ENCODE data around the gene PRSS33. TPM values are rescaled to one million over a fixed set of nuclear protein-coding genes. Genes with fewer than 3 reads are reported as not detected.

PRSS33 gene
- total RNA-seq (0.05 TPM), polyA plus RNA-seq (0.37 TPM)
- long read RNA-seq, donor 1 = 0 reads
- long read RNA-seq, donor 2 = 0 reads
- long read RNA-seq, donor 3 = 0 reads
- long read RNA-seq, donor 4 = 0 reads
- long read RNA-seq, donor 5 = 0 reads
- long read RNA-seq, donor 6 = 0 reads
- long read RNA-seq, donor 7 = 0 reads
- long read RNA-seq, donor 8 = 0 reads
- long read RNA-seq, donor 9 = 0 reads
- long read RNA-seq, donor 10 = 0 reads

GRCh38 chr16:2787406-2787805, at the start of gene PRSS33:
Gene PRSS33 (minus strand): TSS chr16:2787560. CDS start chr16:2786547, 1,013 bp downstream.
- H3K27ac ChIP-seq (ENCODE audit: low read depth in 1 of 2, low read length in 1 of 2) = no peak within 1 kb of the TSS
- H3K9me3 ChIP-seq (ENCODE audit: control insufficient read depth in 2 of 2, insufficient read depth in 1 of 2, low read length in 1 of 2) = peaks cover 0 to 5% of the 10 kb centered on the region in 2 donors
- peaks cover 28 to 76% of the 10 kb centered on the region in 2 donors for H3K27me3 ChIP-seq (ENCODE audit: control insufficient read depth in 2 of 2, insufficient read depth in 1 of 2, low read length in 1 of 2)
- H3K4me3 ChIP-seq (ENCODE audit: low read length in 2 of 2) = no peak within 1 kb of the TSS
- WGBS = 30% methylated on average over 10 of the region's 10 CpGs
- H3K4me1 ChIP-seq (ENCODE audit: control insufficient read depth in 2 of 2, insufficient read depth in 2 of 2, low read length in 2 of 2) = peaks cover 9 to 10% of the 10 kb centered on the region in 2 donors
- no peaks in the 10 kb centered on the region for H3K36me3 ChIP-seq (ENCODE audit: control insufficient read depth in 2 of 2, insufficient read depth in 2 of 2, low read length in 1 of 2)
- DNase-seq (ENCODE audit: low read depth in 6 of 9, low spot score in 9 of 9) = no peak

GRCh38 chr16:2836646-2837508, 49.5 kb upstream of the PRSS33 start:
- WGBS = 92% methylated on average over 13 of the region's 13 CpGs
- peaks cover 0 to 6% of the 10 kb centered on the region in 2 donors for H3K9me3 ChIP-seq (ENCODE audit: control insufficient read depth in 2 of 2, insufficient read depth in 1 of 2, low read length in 1 of 2)
- no peak for DNase-seq (ENCODE audit: low read depth in 6 of 9, low spot score in 9 of 9)
- no peak overlapping the region for H3K27ac ChIP-seq (ENCODE audit: low read depth in 1 of 2, low read length in 1 of 2)
- H3K4me3 ChIP-seq (ENCODE audit: low read length in 2 of 2) = no peak overlapping the region
- peaks cover 0 to 24% of the 10 kb centered on the region in 2 donors for H3K27me3 ChIP-seq (ENCODE audit: control insufficient read depth in 2 of 2, insufficient read depth in 1 of 2, low read length in 1 of 2)
- H3K4me1 ChIP-seq (ENCODE audit: control insufficient read depth in 2 of 2, insufficient read depth in 2 of 2, low read length in 2 of 2) = peaks cover under 1 to 4% of the 10 kb centered on the region in 2 donors
- H3K36me3 ChIP-seq (ENCODE audit: control insufficient read depth in 2 of 2, insufficient read depth in 2 of 2, low read length in 1 of 2) = no peaks in the 10 kb centered on the region

- peaks cover 0 to 24% of the 10 kb centered on the region in 2 donors for H3K27me3 ChIP-seq (ENCODE audit: control insufficient read depth in 2 of 2, insufficient read depth in 1 of 2, low read length in 1 of 2)
These were observed 48.5 kb upstream of the PRSS33 start for GRCh38 chr16:2835638-2836493.

GRCh38 chr16:2834968-2835367, 47.6 kb upstream of the PRSS33 start:
- WGBS = 97% methylated on average over 3 of the region's 3 CpGs
- no peak for DNase-seq (ENCODE audit: low read depth in 6 of 9, low spot score in 9 of 9)
- Histone ChIP-seq H3K4me1 (ENCODE audit: control insufficient read depth in 2 of 2, insufficient read depth in 2 of 2, low read length in 2 of 2) (peaks cover 0 to 3% of the 10 kb centered on the region in 2 donors), H3K27ac (ENCODE audit: low read depth in 1 of 2, low read length in 1 of 2) (no peak overlapping the region), H3K4me3 (ENCODE audit: low read length in 2 of 2) (no peak overlapping the region), H3K27me3 (ENCODE audit: control insufficient read depth in 2 of 2, insufficient read depth in 1 of 2, low read length in 1 of 2) (peaks cover 0 to 24% of the 10 kb centered on the region in 2 donors), H3K36me3 (ENCODE audit: control insufficient read depth in 2 of 2, insufficient read depth in 2 of 2, low read length in 1 of 2) (no peaks in the 10 kb centered on the region), H3K9me3 (ENCODE audit: control insufficient read depth in 2 of 2, insufficient read depth in 1 of 2, low read length in 1 of 2) (peaks cover 0 to 6% of the 10 kb centered on the region in 2 donors)

More at GRCh38 chr16:2835638-2836493, 48.5 kb upstream of the PRSS33 start:
- DNase-seq (ENCODE audit: low read depth in 6 of 9, low spot score in 9 of 9) = no peak
- Histone ChIP-seq H3K36me3 (ENCODE audit: control insufficient read depth in 2 of 2, insufficient read depth in 2 of 2, low read length in 1 of 2) (no peaks in the 10 kb centered on the region), H3K4me1 (ENCODE audit: control insufficient read depth in 2 of 2, insufficient read depth in 2 of 2, low read length in 2 of 2) (no peaks in the 10 kb centered on the region), H3K27ac (ENCODE audit: low read depth in 1 of 2, low read length in 1 of 2) (no peak overlapping the region), H3K4me3 (ENCODE audit: low read length in 2 of 2) (no peak overlapping the region), H3K9me3 (ENCODE audit: control insufficient read depth in 2 of 2, insufficient read depth in 1 of 2, low read length in 1 of 2) (peaks cover 0 to 6% of the 10 kb centered on the region in 2 donors)
- whole genome bisulfite sequencing = 60% methylated on average over 22 of the region's 22 CpGs

- Histone ChIP-seq H3K4me3 (ENCODE audit: low read length in 2 of 2) (no peak overlapping the region), H3K4me1 (ENCODE audit: control insufficient read depth in 2 of 2, insufficient read depth in 2 of 2, low read length in 2 of 2) (peaks cover 0 to 5% of the 10 kb centered on the region in 2 donors), H3K36me3 (ENCODE audit: control insufficient read depth in 2 of 2, insufficient read depth in 2 of 2, low read length in 1 of 2) (no peaks in the 10 kb centered on the region), H3K27me3 (ENCODE audit: control insufficient read depth in 2 of 2, insufficient read depth in 1 of 2, low read length in 1 of 2) (peaks cover 0 to 23% of the 10 kb centered on the region in 2 donors), H3K27ac (ENCODE audit: low read depth in 1 of 2, low read length in 1 of 2) (no peak overlapping the region), H3K9me3 (ENCODE audit: control insufficient read depth in 2 of 2, insufficient read depth in 1 of 2, low read length in 1 of 2) (peaks cover 0 to 1% of the 10 kb centered on the region in 2 donors)
- no peak for DNase-seq (ENCODE audit: low read depth in 6 of 9, low spot score in 9 of 9)
- WGBS = 83% methylated on average over 7 of the region's 7 CpGs
These were observed 46.4 kb upstream of the PRSS33 start for GRCh38 chr16:2833776-2834175.

GRCh38 chr16:2831203-2831602, 43.8 kb upstream of the PRSS33 start:
- H3K36me3 ChIP-seq (ENCODE audit: control insufficient read depth in 2 of 2, insufficient read depth in 2 of 2, low read length in 1 of 2) = no peaks in the 10 kb centered on the region
- DNase-seq (ENCODE audit: low read depth in 6 of 9, low spot score in 9 of 9) = no peak
- H3K4me3 ChIP-seq (ENCODE audit: low read length in 2 of 2) = no peak overlapping the region
- H3K4me1 ChIP-seq (ENCODE audit: control insufficient read depth in 2 of 2, insufficient read depth in 2 of 2, low read length in 2 of 2) = peaks cover 0 to 5% of the 10 kb centered on the region in 2 donors
- 95% methylated on average over 15 of the region's 15 CpGs for WGBS
- no peaks in the 10 kb centered on the region for H3K9me3 ChIP-seq (ENCODE audit: control insufficient read depth in 2 of 2, insufficient read depth in 1 of 2, low read length in 1 of 2)
- H3K27me3 ChIP-seq (ENCODE audit: control insufficient read depth in 2 of 2, insufficient read depth in 1 of 2, low read length in 1 of 2) = peaks cover 0 to 9% of the 10 kb centered on the region in 2 donors
- H3K27ac ChIP-seq (ENCODE audit: low read depth in 1 of 2, low read length in 1 of 2) = no peak overlapping the region

- Histone ChIP-seq H3K36me3 (ENCODE audit: control insufficient read depth in 2 of 2, insufficient read depth in 2 of 2, low read length in 1 of 2) (no peaks in the 10 kb centered on the region), H3K9me3 (ENCODE audit: control insufficient read depth in 2 of 2, insufficient read depth in 1 of 2, low read length in 1 of 2) (no peaks in the 10 kb centered on the region), H3K27me3 (ENCODE audit: control insufficient read depth in 2 of 2, insufficient read depth in 1 of 2, low read length in 1 of 2) (peaks cover 0 to 6% of the 10 kb centered on the region in 2 donors), H3K4me1 (ENCODE audit: control insufficient read depth in 2 of 2, insufficient read depth in 2 of 2, low read length in 2 of 2) (peaks cover 0 to 5% of the 10 kb centered on the region in 2 donors), H3K27ac (ENCODE audit: low read depth in 1 of 2, low read length in 1 of 2) (no peak overlapping the region), H3K4me3 (ENCODE audit: low read length in 2 of 2) (no peak overlapping the region)
- WGBS = 88% methylated on average over 5 of the region's 5 CpGs
- DNase-seq (ENCODE audit: low read depth in 6 of 9, low spot score in 9 of 9) = no peak
These were observed 43.0 kb upstream of the PRSS33 start for GRCh38 chr16:2830355-2830695.

GRCh38 chr16:2829501-2830354, 42.4 kb upstream of the PRSS33 start, which contains the start of gene ZG16B:
Gene ZG16B (plus strand): TSS chr16:2830303. CDS start chr16:2830442, 139 bp downstream.
- Histone ChIP-seq H3K36me3 (ENCODE audit: control insufficient read depth in 2 of 2, insufficient read depth in 2 of 2, low read length in 1 of 2) (no peaks in the 10 kb centered on the region), H3K27ac (ENCODE audit: low read depth in 1 of 2, low read length in 1 of 2) (no peak within 1 kb of the TSS), H3K4me3 (ENCODE audit: low read length in 2 of 2) (no peak within 1 kb of the TSS), H3K4me1 (ENCODE audit: control insufficient read depth in 2 of 2, insufficient read depth in 2 of 2, low read length in 2 of 2) (peaks cover 0 to 5% of the 10 kb centered on the region in 2 donors), H3K9me3 (ENCODE audit: control insufficient read depth in 2 of 2, insufficient read depth in 1 of 2, low read length in 1 of 2) (no peaks in the 10 kb centered on the region), H3K27me3 (ENCODE audit: control insufficient read depth in 2 of 2, insufficient read depth in 1 of 2, low read length in 1 of 2) (peaks cover 0 to 6% of the 10 kb centered on the region in 2 donors)
- WGBS = 65% methylated on average over 32 of the region's 32 CpGs
- DNase-seq (ENCODE audit: low read depth in 6 of 9, low spot score in 9 of 9) = no peak

All from thymus (tissue), 14 donors.